ENCODE data around the gene EEFSEC.

EEFSEC gene

DNA sequence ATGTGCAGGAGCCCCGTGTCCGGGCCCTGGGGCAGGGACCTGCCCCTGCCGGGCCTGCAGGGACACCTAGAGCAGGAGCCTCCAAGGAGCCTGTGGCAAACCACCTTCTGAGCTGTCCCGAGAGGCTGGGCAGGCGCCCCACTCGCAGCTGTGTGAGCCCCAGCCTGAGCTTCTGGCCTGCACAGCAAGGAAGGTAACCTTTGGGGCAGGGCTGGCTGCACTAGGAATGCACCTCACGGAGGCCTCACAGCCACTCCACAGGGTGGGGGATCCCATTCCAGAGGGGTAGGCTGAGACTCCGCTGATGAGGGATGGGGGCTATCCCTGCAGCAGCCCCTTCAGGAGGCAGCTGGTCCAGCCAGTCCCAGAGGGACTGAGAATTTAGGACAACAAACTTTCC lies 245.3 kb downstream of the EEFSEC start:
- Histone ChIP-seq H3K79me1 (ENCODE audit: low read length) (no peaks in the 10 kb centered on the region), H2BK120ac (ENCODE audit: low read depth, low read length) (no peak overlapping the region), H3K4ac (ENCODE audit: low read depth, low read length) (no peak overlapping the region), H3K4me2 (ENCODE audit: low read length) (no peak overlapping the region), H3K27ac (ENCODE audit: low read depth, low read length) (no peak overlapping the region), H2BK5ac (ENCODE audit: low read length) (no peak overlapping the region), H3K79me2 (ENCODE audit: control insufficient read depth, insufficient read depth, low read length) (no peaks in the 10 kb centered on the region), H2AK5ac (ENCODE audit: low read length) (no peak overlapping the region), H3K4me3 (ENCODE audit: low read length) (no peak overlapping the region), H4K5ac (ENCODE audit: low read length) (no peak overlapping the region), H3K36me3 (ENCODE audit: control insufficient read depth, insufficient read depth, low read length) (no peaks in the 10 kb centered on the region), H3K23ac (ENCODE audit: low read length) (no peak overlapping the region), H3K4me1 (ENCODE audit: control insufficient read depth, low read depth, low read length) (no peaks in the 10 kb centered on the region), H3K18ac (ENCODE audit: low read length) (no peak overlapping the region), H4K8ac (ENCODE audit: low read depth, low read length) (no peak overlapping the region), H3K9ac (ENCODE audit: low read length) (no peak overlapping the region), H3K27me3 (ENCODE audit: insufficient read depth, low read length, poor library complexity) (no peaks in the 10 kb centered on the region), H3K56ac (ENCODE audit: low read length) (peak overlapping the region; percentile 34), H2BK15ac (replicated peaks; ENCODE audit: low read depth) (no peak overlapping the region)
- peak; percentile 16 for DNase-seq
- no CpG with 5 or more reads among the region's 8 CpGs for WGBS (ENCODE audit: extremely low coverage, insufficient coverage, low lambda C conversion rate)

DNA sequence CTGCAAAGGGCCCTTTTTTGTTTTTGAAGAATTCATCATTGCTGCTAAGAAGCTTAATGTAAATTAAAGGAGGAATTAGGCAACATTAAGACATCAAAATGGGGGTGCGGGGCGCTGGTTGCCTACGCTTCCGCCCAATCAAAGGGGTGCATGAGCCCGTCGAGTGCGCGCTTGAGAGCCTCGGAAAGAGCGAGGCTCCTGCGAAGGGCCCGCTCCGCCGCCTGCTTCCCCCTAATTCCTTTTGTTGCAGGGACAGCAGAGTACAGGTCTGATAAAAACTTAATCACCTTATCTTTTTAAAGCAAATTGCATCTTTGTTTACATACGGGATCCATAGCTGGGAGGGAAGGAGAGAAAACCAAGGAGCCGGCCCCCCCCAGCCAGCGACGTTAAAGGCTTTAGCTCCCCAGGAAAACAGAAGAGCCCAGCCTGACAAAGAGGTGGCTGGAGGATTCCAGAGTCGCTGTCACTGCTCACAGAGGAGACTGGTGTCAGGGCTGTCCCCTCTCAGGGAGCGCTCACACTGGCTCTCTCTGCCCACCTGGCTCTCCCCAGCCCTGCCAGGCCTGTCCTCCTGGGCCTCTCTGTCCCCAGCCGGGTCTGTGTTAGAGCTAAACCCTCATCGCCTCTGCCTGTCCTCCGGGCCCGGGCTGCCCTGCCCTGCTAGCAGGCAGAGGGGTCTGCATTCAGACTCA lies 246.1 kb downstream of the EEFSEC start:
- no peaks in the 10 kb centered on the region for H3K27me3 ChIP-seq (ENCODE audit: insufficient read depth, low read length, poor library complexity)
- WGBS (ENCODE audit: extremely low coverage, insufficient coverage, low lambda C conversion rate) = no CpG with 5 or more reads among the region's 24 CpGs
- no peak overlapping the region for H3K18ac ChIP-seq (ENCODE audit: low read length)
- no peak overlapping the region for H3K9ac ChIP-seq (ENCODE audit: low read length)
- H4K5ac ChIP-seq (ENCODE audit: low read length) = no peak overlapping the region
- no peak overlapping the region for H3K23ac ChIP-seq (ENCODE audit: low read length)
- H3K79me2 ChIP-seq (ENCODE audit: control insufficient read depth, insufficient read depth, low read length) = no peaks in the 10 kb centered on the region
- H3K56ac ChIP-seq (ENCODE audit: low read length) = peak overlapping the region; percentile 68
- no peaks in the 10 kb centered on the region for H3K4me1 ChIP-seq (ENCODE audit: control insufficient read depth, low read depth, low read length)
- peak; percentile 38 for DNase-seq
- no peak overlapping the region for H3K4ac ChIP-seq (ENCODE audit: low read depth, low read length)
- no peak overlapping the region for H2BK120ac ChIP-seq (ENCODE audit: low read depth, low read length)
- H3K36me3 ChIP-seq (ENCODE audit: control insufficient read depth, insufficient read depth, low read length) = no peaks in the 10 kb centered on the region
- no peak overlapping the region for H3K4me3 ChIP-seq (ENCODE audit: low read length)
- peak overlapping the region; percentile 35 for H2BK5ac ChIP-seq (ENCODE audit: low read length)
- no peaks in the 10 kb centered on the region for H3K79me1 ChIP-seq (ENCODE audit: low read length)
- no peak overlapping the region for H3K4me2 ChIP-seq (ENCODE audit: low read length)
- no peak overlapping the region for H3K27ac ChIP-seq (ENCODE audit: low read depth, low read length)
- no peak overlapping the region for H2BK15ac ChIP-seq (replicated peaks; ENCODE audit: low read depth)
- no peak overlapping the region for H4K8ac ChIP-seq (ENCODE audit: low read depth, low read length)
- no peak overlapping the region for H2AK5ac ChIP-seq (ENCODE audit: low read length)

DNA sequence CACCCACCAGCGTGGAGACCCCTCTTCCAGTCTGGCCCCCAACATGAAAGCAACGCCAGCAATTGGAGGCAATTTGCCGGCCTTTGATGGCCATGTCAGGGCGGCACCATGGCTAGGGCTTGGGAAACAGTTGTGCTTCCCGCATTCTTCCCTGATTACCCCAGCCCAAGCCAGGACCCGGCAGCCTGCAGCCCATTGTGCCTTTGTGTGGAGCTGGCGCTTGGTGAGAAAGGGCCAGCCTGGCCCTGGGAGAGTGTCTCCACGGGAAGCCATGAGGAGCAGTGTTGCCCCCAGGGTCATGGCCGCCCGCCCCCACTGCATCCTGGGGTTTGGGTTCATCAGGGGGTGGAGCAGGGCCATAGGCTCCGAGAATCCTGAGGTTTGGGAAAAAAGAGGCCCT lies 247.4 kb downstream of the EEFSEC start:
- peak; percentile 48 for DNase-seq
- WGBS (ENCODE audit: extremely low coverage, insufficient coverage, low lambda C conversion rate) = no CpG with 5 or more reads among the region's 11 CpGs

DNA sequence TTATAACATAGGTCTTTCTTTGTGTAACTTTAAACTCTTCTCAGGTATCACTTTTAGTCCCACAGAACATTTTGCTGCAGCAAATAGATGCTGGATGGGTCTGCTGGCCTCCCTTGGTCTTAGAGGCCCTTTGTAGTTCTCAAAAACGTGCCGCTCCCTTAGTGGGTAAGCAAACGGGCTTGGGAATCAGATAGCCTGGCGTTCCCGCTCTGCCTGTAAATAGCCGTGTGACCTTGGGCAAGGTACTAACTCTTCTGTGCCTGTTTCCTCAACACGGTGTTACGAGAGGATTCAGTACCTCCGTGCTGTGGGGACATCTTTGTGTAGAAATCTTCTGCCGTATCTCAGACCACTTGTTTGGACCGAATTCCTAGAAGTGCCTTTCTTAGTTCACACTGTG lies 249.0 kb downstream of the EEFSEC start:
- no peak overlapping the region for H3K9ac ChIP-seq (ENCODE audit: low read length)
- no peaks in the 10 kb centered on the region for H3K4me1 ChIP-seq (ENCODE audit: control insufficient read depth, low read depth, low read length)
- H3K4ac ChIP-seq (ENCODE audit: low read depth, low read length) = no peak overlapping the region
- no peak overlapping the region for H3K23ac ChIP-seq (ENCODE audit: low read length)
- no peak overlapping the region for H2BK15ac ChIP-seq (replicated peaks; ENCODE audit: low read depth)
- no peak overlapping the region for H2BK120ac ChIP-seq (ENCODE audit: low read depth, low read length)
- no peaks in the 10 kb centered on the region for H3K79me1 ChIP-seq (ENCODE audit: low read length)
- WGBS (ENCODE audit: extremely low coverage, insufficient coverage, low lambda C conversion rate) = no CpG with 5 or more reads among the region's 11 CpGs
- no peak overlapping the region for H2AK5ac ChIP-seq (ENCODE audit: low read length)
- H3K27ac ChIP-seq (ENCODE audit: low read depth, low read length) = no peak overlapping the region
- H2BK5ac ChIP-seq (ENCODE audit: low read length) = no peak overlapping the region
- H3K4me2 ChIP-seq (ENCODE audit: low read length) = no peak overlapping the region
- no peaks in the 10 kb centered on the region for H3K36me3 ChIP-seq (ENCODE audit: control insufficient read depth, insufficient read depth, low read length)
- H3K4me3 ChIP-seq (ENCODE audit: low read length) = no peak overlapping the region
- no peaks in the 10 kb centered on the region for H3K79me2 ChIP-seq (ENCODE audit: control insufficient read depth, insufficient read depth, low read length)
- no peaks in the 10 kb centered on the region for H3K27me3 ChIP-seq (ENCODE audit: insufficient read depth, low read length, poor library complexity)
- H4K8ac ChIP-seq (ENCODE audit: low read depth, low read length) = no peak overlapping the region
- H3K56ac ChIP-seq (ENCODE audit: low read length) = no peak overlapping the region
- no peak overlapping the region for H4K5ac ChIP-seq (ENCODE audit: low read length)
- DNase-seq = no peak
- H3K18ac ChIP-seq (ENCODE audit: low read length) = no peak overlapping the region

More for the DNA sequence above, 247.4 kb downstream of the EEFSEC start:
- Histone ChIP-seq H2BK5ac (ENCODE audit: low read length) (no peak overlapping the region), H2AK5ac (ENCODE audit: low read length) (no peak overlapping the region), H3K4me2 (ENCODE audit: low read length) (no peak overlapping the region), H3K56ac (ENCODE audit: low read length) (no peak overlapping the region), H3K79me2 (ENCODE audit: control insufficient read depth, insufficient read depth, low read length) (no peaks in the 10 kb centered on the region), H3K79me1 (ENCODE audit: low read length) (no peaks in the 10 kb centered on the region), H3K4ac (ENCODE audit: low read depth, low read length) (no peak overlapping the region), H4K5ac (ENCODE audit: low read length) (no peak overlapping the region), H4K8ac (ENCODE audit: low read depth, low read length) (no peak overlapping the region), H2BK120ac (ENCODE audit: low read depth, low read length) (no peak overlapping the region), H3K23ac (ENCODE audit: low read length) (no peak overlapping the region), H3K9ac (ENCODE audit: low read length) (no peak overlapping the region), H3K27me3 (ENCODE audit: insufficient read depth, low read length, poor library complexity) (no peaks in the 10 kb centered on the region), H3K36me3 (ENCODE audit: control insufficient read depth, insufficient read depth, low read length) (no peaks in the 10 kb centered on the region), H3K4me1 (ENCODE audit: control insufficient read depth, low read depth, low read length) (no peaks in the 10 kb centered on the region), H3K27ac (ENCODE audit: low read depth, low read length) (no peak overlapping the region), H3K18ac (ENCODE audit: low read length) (no peak overlapping the region), H3K4me3 (ENCODE audit: low read length) (no peak overlapping the region), H2BK15ac (replicated peaks; ENCODE audit: low read depth) (no peak overlapping the region)

DNA sequence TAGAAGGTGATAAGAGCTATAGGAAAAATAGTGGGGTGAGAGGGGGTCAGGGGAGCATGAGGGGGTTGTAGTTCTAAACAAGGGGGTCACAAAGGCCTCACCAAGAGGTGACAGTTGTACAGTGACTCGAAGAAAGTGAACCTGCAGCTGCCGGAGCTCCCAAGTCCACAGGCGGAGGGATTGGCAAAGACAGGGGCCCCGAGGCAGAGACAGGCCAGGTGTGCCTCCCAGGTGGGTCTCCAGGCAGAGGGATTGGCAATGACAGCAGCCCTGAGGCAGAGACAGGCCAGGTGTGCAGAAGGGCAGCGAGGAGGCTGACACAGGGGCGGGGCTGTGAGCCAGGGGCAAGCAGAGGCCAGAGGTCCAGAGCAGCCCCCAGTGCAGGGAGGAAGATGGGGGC lies 249.7 kb downstream of the EEFSEC start:
- Histone ChIP-seq H3K23ac (ENCODE audit: low read length) (no peak overlapping the region), H3K36me3 (ENCODE audit: control insufficient read depth, insufficient read depth, low read length) (no peaks in the 10 kb centered on the region), H3K56ac (ENCODE audit: low read length) (no peak overlapping the region), H4K8ac (ENCODE audit: low read depth, low read length) (no peak overlapping the region), H3K4me2 (ENCODE audit: low read length) (no peak overlapping the region), H2BK15ac (replicated peaks; ENCODE audit: low read depth) (no peak overlapping the region), H3K4ac (ENCODE audit: low read depth, low read length) (no peak overlapping the region), H3K9ac (ENCODE audit: low read length) (no peak overlapping the region), H2BK120ac (ENCODE audit: low read depth, low read length) (no peak overlapping the region), H2AK5ac (ENCODE audit: low read length) (no peak overlapping the region), H2BK5ac (ENCODE audit: low read length) (no peak overlapping the region), H3K4me3 (ENCODE audit: low read length) (no peak overlapping the region), H3K27ac (ENCODE audit: low read depth, low read length) (no peak overlapping the region), H3K4me1 (ENCODE audit: control insufficient read depth, low read depth, low read length) (no peaks in the 10 kb centered on the region), H3K79me2 (ENCODE audit: control insufficient read depth, insufficient read depth, low read length) (no peaks in the 10 kb centered on the region), H3K27me3 (ENCODE audit: insufficient read depth, low read length, poor library complexity) (no peaks in the 10 kb centered on the region), H3K79me1 (ENCODE audit: low read length) (no peaks in the 10 kb centered on the region), H3K18ac (ENCODE audit: low read length) (no peak overlapping the region), H4K5ac (ENCODE audit: low read length) (no peak overlapping the region)
- DNase-seq = no peak
- no CpG with 5 or more reads among the region's 6 CpGs for WGBS (ENCODE audit: extremely low coverage, insufficient coverage, low lambda C conversion rate)

Data from mesendoderm (in vitro differentiated cells).